GM18505 (cell line): ENCODE data around the gene AKR1C8.

ENCODE experiments used
- ATAC-seq: cut with Tn5 transposase; IDR thresholded peaks from one replicate; pipeline ENCODE4 v1.9.1; 2021; ENCODE audit not compliant: unreplicated experiment
- POLR2A ChIP-seq: IDR thresholded peaks from 4 replicates; pipeline ENCODE4 v1.6.1; 2011; ENCODE audit warnings: borderline replicate concordance; ENCODE audit not compliant: insufficient read depth, insufficient read length; ENCODE audit errors: extremely low read depth

The AKR1C8 gene

GRCh38 chr10:5108658-5109416 lies 76.1 kb downstream of the AKR1C8 start:
- no peak for TF ChIP-seq POLR2A
- ATAC-seq, result no peak

GRCh38 chr10:5107860-5108526 lies 77.0 kb downstream of the AKR1C8 start:
- TF ChIP-seq POLR2A, result no peak

GRCh38 chr10:5106553-5106952 lies 78.4 kb downstream of the AKR1C8 start:
- ATAC-seq, result no peak
- TF ChIP-seq POLR2A, result no peak

More at GRCh38 chr10:5107860-5108526, 77.0 kb downstream of the AKR1C8 start:
- no peak for ATAC-seq

GRCh38 chr10:5105626-5106025 lies 79.3 kb downstream of the AKR1C8 start:
- ATAC-seq, result no peak
- TF ChIP-seq POLR2A, result no peak
